Suprapubic skin (tissue), 4 donors: ENCODE measurements around the gene TNPO1. TPM values are rescaled to one million over a fixed set of nuclear protein-coding genes. Genes with fewer than 3 reads are reported as not detected.

ENCODE experiments used
- DNase-seq, 2 donors: peaks; one replicate each; pipeline ENCODE4 v3.0.0-alpha.2; 2019; ENCODE audit warnings: low spot score in 2 of 2
- H3K27ac ChIP-seq: fragments of 200-600 bp; sonication (generic); one replicate; pipeline ENCODE4 v1.5.1; 2019
- H3K27me3 ChIP-seq: fragments of 200-600 bp; sonication (generic); one replicate; pipeline ENCODE4 v1.5.1; 2019
- H3K36me3 ChIP-seq: fragments of 200-600 bp; sonication (generic); one replicate; pipeline ENCODE4 v1.5.1; 2019
- H3K4me1 ChIP-seq: fragments of 200-600 bp; sonication (generic); one replicate; pipeline ENCODE4 v1.5.1; 2019
- H3K4me3 ChIP-seq: fragments of 200-600 bp; sonication (generic); one replicate; pipeline ENCODE4 v1.5.1; 2019; ENCODE audit warnings: mild to moderate bottlenecking
- H3K9me3 ChIP-seq: fragments of 200-600 bp; sonication (generic); one replicate; pipeline ENCODE4 v1.5.1; 2019
- EP300 ChIP-seq: sonication (generic); formaldehyde crosslinking; IDR thresholded peaks from one replicate; pipeline ENCODE4 v1.6.1; 2017; ENCODE audit warnings: antibody characterized with exemption
- POLR2A ChIP-seq, 2 donors: fragments of 450-650 bp; IDR thresholded peaks; one replicate each; pipeline ENCODE4 v1.6.1; 2017; ENCODE audit warnings: antibody characterized with exemption in 2 of 2, mild to moderate bottlenecking in 2 of 2, moderate library complexity in 2 of 2
- POLR2AphosphoS5 ChIP-seq, 3 donors: sonication (generic); formaldehyde crosslinking; IDR thresholded peaks; one replicate each; pipeline ENCODE4 v1.6.1; 2017; ENCODE audit warnings: antibody characterized with exemption in 3 of 3
- WGBS: methylation state at CpG from one replicate; pipeline ENCODE4 v1.1.5; 2018; 5-methylcytosine and 5-hydroxymethylcytosine counted together
- total RNA-seq, 4 donors: library from RNA; depleted of rRNA; stranded (reverse); fragments of >200 nt; gene quantifications; one replicate each; pipeline ENCODE4 v1.1.0, GENCODE V29; 2016
- TF ChIP-seq, protein P1 (sequence below), 2 donors: fragments of 200-600 bp in 1 of 2; fragments of 450-650 bp in 1 of 2; sonication (generic) in 1 of 2; IDR thresholded peaks; one replicate each; pipeline ENCODE4 v1.5.1; 2016 to 2019; ENCODE audit warnings: antibody characterized with exemption in 2 of 2, mild to moderate bottlenecking in 1 of 2, moderate library complexity in 1 of 2

TNPO1 gene
- total RNA-seq, 4 donors from 2014 or later: 40.7 to 81.0 (median 51.2) TPM

DNA sequence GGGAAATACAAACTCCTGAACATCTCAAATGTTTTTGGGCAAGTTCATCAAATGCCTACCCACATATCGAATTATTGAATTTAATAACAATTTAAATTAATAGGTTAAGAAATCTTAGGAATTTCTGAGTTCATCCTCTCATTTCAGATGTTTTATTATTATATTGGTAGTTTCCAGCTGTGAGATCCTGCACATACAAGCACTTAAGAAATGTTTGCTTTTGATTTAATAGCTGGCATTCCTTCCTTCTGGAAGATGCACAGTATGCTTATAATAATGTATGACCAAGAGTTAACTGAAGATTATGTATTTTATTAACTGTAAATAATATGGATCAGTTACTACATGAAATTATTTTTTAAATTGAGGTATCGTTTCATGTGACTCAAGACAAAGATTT, 13.9 kb downstream of the TNPO1 start:
- no peak overlapping the region for H3K4me3 ChIP-seq
- H3K9me3 ChIP-seq: no peaks in the 10 kb centered on the region
- no peaks in the 10 kb centered on the region for H3K27me3 ChIP-seq
- no peaks in the 10 kb centered on the region for H3K4me1 ChIP-seq
- WGBS: 84% methylated on average over 2 of the region's 2 CpGs
- H3K36me3 ChIP-seq: no peaks in the 10 kb centered on the region
- TF ChIP-seq POLR2AphosphoS5 (IDR thresholded peaks at IDR 0.05): no peak
- TF ChIP-seq POLR2A (IDR thresholded peaks at IDR 0.05): no peak
- TF ChIP-seq, protein P1, sequence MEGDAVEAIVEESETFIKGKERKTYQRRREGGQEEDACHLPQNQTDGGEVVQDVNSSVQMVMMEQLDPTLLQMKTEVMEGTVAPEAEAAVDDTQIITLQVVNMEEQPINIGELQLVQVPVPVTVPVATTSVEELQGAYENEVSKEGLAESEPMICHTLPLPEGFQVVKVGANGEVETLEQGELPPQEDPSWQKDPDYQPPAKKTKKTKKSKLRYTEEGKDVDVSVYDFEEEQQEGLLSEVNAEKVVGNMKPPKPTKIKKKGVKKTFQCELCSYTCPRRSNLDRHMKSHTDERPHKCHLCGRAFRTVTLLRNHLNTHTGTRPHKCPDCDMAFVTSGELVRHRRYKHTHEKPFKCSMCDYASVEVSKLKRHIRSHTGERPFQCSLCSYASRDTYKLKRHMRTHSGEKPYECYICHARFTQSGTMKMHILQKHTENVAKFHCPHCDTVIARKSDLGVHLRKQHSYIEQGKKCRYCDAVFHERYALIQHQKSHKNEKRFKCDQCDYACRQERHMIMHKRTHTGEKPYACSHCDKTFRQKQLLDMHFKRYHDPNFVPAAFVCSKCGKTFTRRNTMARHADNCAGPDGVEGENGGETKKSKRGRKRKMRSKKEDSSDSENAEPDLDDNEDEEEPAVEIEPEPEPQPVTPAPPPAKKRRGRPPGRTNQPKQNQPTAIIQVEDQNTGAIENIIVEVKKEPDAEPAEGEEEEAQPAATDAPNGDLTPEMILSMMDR (IDR thresholded peaks at IDR 0.05): no peak
- TF ChIP-seq EP300: no peak
- no peak overlapping the region for H3K27ac ChIP-seq
- no peak for DNase-seq

DNA sequence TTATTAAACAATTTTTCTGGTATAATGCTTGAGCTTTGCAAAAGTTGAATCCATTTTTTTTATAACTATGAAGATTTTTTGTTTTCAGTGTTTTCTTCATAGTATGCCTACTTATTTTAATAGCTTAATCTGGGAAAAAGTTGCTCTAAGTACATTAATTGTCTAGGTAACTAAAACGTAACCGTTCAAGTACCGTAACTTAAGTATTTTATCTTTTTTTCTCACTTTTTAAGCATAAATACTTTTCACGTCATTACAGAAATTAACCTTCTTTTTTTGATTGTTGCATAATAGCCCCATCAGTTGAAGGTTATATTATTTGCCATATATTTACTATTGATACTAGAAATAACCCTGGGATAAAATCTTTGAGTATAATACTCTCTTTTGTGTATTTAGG, 15.2 kb downstream of the TNPO1 start:
- Histone ChIP-seq H3K36me3 (no peaks in the 10 kb centered on the region), H3K4me3 (no peak overlapping the region), H3K4me1 (peaks cover 7% of the 10 kb centered on the region), H3K27ac (no peak overlapping the region), H3K27me3 (no peaks in the 10 kb centered on the region), H3K9me3 (no peaks in the 10 kb centered on the region)
- DNase-seq: no peak
- TF ChIP-seq POLR2AphosphoS5 (IDR thresholded peaks at IDR 0.05) (no peak), EP300 (no peak), POLR2A (IDR thresholded peaks at IDR 0.05) (no peak)
- TF ChIP-seq, protein P1 (IDR thresholded peaks at IDR 0.05): no peak
- WGBS: 97% methylated on average over 4 of the region's 4 CpGs

DNA sequence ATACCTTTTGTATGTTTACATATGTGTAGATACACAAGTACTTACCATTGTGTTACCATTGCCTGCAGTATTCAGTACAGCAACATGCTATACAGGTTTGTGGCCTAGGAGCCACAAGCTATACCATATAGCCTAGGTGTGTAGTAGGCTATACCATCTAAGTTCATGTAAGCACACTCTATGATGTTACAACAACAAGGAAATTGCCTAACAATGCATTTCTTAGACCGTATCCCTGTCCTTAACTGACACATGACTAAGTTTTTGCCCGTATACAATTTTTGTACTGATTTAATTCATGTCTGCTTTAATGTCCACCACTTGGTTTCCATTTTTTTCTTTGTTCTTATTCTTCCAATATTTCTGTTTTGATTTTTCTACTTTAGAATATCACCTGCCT, 18.5 kb downstream of the TNPO1 start:
- WGBS: 88% methylated on average over 2 of the region's 2 CpGs
- Histone ChIP-seq H3K9me3 (no peaks in the 10 kb centered on the region), H3K27ac (no peak overlapping the region), H3K27me3 (no peaks in the 10 kb centered on the region), H3K4me3 (no peak overlapping the region), H3K4me1 (peaks cover 15% of the 10 kb centered on the region), H3K36me3 (no peaks in the 10 kb centered on the region)
- DNase-seq: no peak
- TF ChIP-seq EP300 (no peak), POLR2A (IDR thresholded peaks at IDR 0.05) (no peak), POLR2AphosphoS5 (IDR thresholded peaks at IDR 0.05) (no peak)
- TF ChIP-seq, protein P1 (IDR thresholded peaks at IDR 0.05): no peak

DNA sequence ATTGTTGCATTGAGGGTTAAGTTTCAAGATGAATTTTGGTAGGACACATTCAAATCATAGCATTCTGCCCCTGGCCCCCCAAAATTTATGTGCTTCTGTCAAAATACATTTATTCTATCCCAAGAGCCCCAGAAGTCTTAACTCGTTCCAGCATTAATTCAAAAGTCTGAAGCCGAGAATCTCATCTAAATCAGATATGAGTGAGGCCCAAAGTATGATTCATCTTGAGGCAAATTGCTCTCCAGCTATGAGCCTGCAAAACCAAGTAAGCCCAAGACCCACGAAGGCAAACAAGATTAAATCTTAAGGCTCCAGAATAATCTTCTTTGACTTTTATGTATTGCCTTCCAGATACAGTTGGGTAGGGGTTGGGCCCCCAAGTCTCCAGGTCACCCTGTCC, 19.2 kb downstream of the TNPO1 start:
- no peak for DNase-seq
- Histone ChIP-seq H3K4me3 (no peak overlapping the region), H3K36me3 (no peaks in the 10 kb centered on the region), H3K27me3 (no peaks in the 10 kb centered on the region), H3K9me3 (no peaks in the 10 kb centered on the region), H3K27ac (no peak overlapping the region), H3K4me1 (peaks cover 15% of the 10 kb centered on the region)
- TF ChIP-seq POLR2AphosphoS5 (IDR thresholded peaks at IDR 0.05) (no peak), EP300 (no peak), POLR2A (IDR thresholded peaks at IDR 0.05) (no peak)
- TF ChIP-seq, protein P1 (IDR thresholded peaks at IDR 0.05): no peak
- 70% methylated on average over 3 of the region's 3 CpGs for WGBS

DNA sequence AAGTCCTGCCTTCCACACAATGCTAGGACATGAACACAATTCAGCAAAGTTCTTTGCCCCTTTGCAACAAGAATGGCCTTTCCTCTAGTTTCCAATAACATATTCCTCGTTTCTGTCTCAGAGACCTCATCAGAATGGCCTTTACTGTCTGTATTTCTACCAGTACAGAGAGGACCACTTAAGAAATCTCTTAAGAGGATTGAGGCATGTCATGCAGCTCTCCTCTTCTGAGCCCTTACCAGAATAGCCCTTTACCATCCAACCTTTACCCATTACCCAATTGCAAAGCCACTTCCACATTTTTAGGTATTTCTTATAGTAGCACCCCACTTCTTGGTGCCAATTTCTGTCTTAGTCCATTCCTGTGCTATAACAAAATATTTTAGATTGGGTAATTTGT, 20.3 kb downstream of the TNPO1 start:
- Histone ChIP-seq H3K27ac (no peak overlapping the region), H3K4me1 (peaks cover 15% of the 10 kb centered on the region)

More for the DNA sequence above, 20.3 kb downstream of the TNPO1 start:
- H3K36me3 ChIP-seq: no peaks in the 10 kb centered on the region
- H3K9me3 ChIP-seq: no peaks in the 10 kb centered on the region
- no peak for DNase-seq
- TF ChIP-seq, protein P1 (IDR thresholded peaks at IDR 0.05): no peak
- no peak for TF ChIP-seq EP300
- TF ChIP-seq POLR2AphosphoS5 (IDR thresholded peaks at IDR 0.05): no peak
- TF ChIP-seq POLR2A (IDR thresholded peaks at IDR 0.05): no peak
- H3K27me3 ChIP-seq: no peaks in the 10 kb centered on the region
- no peak overlapping the region for H3K4me3 ChIP-seq
- 96% methylated on average over 1 of the region's 1 CpG for WGBS
